Uterus (tissue), 2 donors: ENCODE measurements around the gene ELP4.

Experiments
- CTCF ChIP-seq, 4 experiments: fragments of 200-600 bp in 2 of 4; fragments of 450-650 bp in 2 of 4; sonication (generic) in 2 of 4; IDR thresholded peaks; one replicate each; pipeline ENCODE4 v1.5.1; 2016 to 2019; ENCODE audit warnings: antibody characterized with exemption in 4 of 4, mild to moderate bottlenecking in 2 of 4, moderate library complexity in 1 of 4
- POLR2A ChIP-seq, 2 donors: fragments of 450-650 bp; IDR thresholded peaks; one replicate each; pipeline ENCODE4 v1.6.1; 2016; ENCODE audit warnings: antibody characterized with exemption in 2 of 2, mild to moderate bottlenecking in 1 of 2, moderate library complexity in 1 of 2

- TF ChIP-seq CTCF (IDR thresholded peaks at IDR 0.05): no peak
- TF ChIP-seq POLR2A (IDR thresholded peaks at IDR 0.05): no peak
Measured at GRCh38 chr11:31819621-31820437, 310.3 kb downstream of the ELP4 start.
